ENCODE measurements around the gene SUFU.

The SUFU gene

GRCh38 chr10:102552533-102552932 is 48.8 kb downstream of the SUFU start:
- no peak for DNase-seq

GRCh38 chr10:102553771-102554170 is 50.0 kb downstream of the SUFU start:
- no peak for DNase-seq

- DNase-seq = no peak
These were observed 50.8 kb downstream of the SUFU start for GRCh38 chr10:102554531-102554930.

- DNase-seq = peak; percentile 63
These were observed 52.1 kb downstream of the SUFU start for GRCh38 chr10:102555781-102556328.

GRCh38 chr10:102557569-102557968 is 53.8 kb downstream of the SUFU start:
- no peak for DNase-seq

GRCh38 chr10:102559764-102560163 is 56.0 kb downstream of the SUFU start:
- no peak for DNase-seq

GRCh38 chr10:102564209-102564834 is 60.5 kb downstream of the SUFU start:
- DNase-seq = no peak

GRCh38 chr10:102565793-102566192 is 62.0 kb downstream of the SUFU start:
- no peak for DNase-seq

GRCh38 chr10:102578782-102579181 is 75.0 kb downstream of the SUFU start:
- no peak for DNase-seq

- no peak for DNase-seq
These were observed 75.6 kb downstream of the SUFU start for GRCh38 chr10:102579328-102579727.

GRCh38 chr10:102580230-102580629 is 76.5 kb downstream of the SUFU start:
- peak; percentile 24 for DNase-seq

- DNase-seq = no peak
These were observed 77.6 kb downstream of the SUFU start for GRCh38 chr10:102581401-102581800.

GRCh38 chr10:102581981-102582580 is 78.3 kb downstream of the SUFU start:
- no peak for DNase-seq

GRCh38 chr10:102583435-102584417 is 80.0 kb downstream of the SUFU start:
- DNase-seq = peak; percentile 82

- peak; percentile 38 for DNase-seq
These were observed 81.3 kb downstream of the SUFU start for GRCh38 chr10:102585026-102585425.

GRCh38 chr10:102586858-102587257 is 83.1 kb downstream of the SUFU start:
- no peak for DNase-seq

- DNase-seq = no peak
These were observed 85.1 kb downstream of the SUFU start for GRCh38 chr10:102588875-102589274.

GRCh38 chr10:102593074-102593803 is 89.5 kb downstream of the SUFU start:
- DNase-seq = peak; percentile 52

- no peak for DNase-seq
These were observed 90.0 kb downstream of the SUFU start for GRCh38 chr10:102593804-102594079.

GRCh38 chr10:102595293-102595692 is 91.5 kb downstream of the SUFU start:
- DNase-seq = no peak

- no peak for DNase-seq
These were observed 92.1 kb downstream of the SUFU start for GRCh38 chr10:102595897-102596296.

- peak; percentile 52 for DNase-seq
These were observed 92.8 kb downstream of the SUFU start for GRCh38 chr10:102596506-102596971.
